Spleen (tissue), 11 donors: Measurements from ENCODE around the gene SSNA1. TPM values are rescaled to one million over a fixed set of nuclear protein-coding genes. Genes with fewer than 3 reads are reported as not detected.
A peak's percentile ranks its signal among the peaks of the same experiment; 100 is the strongest.

Experiments used
- DNase-seq: peaks from one replicate; pipeline ENCODE4 v3.0.0-alpha.2; 2020
- H3K27ac ChIP-seq, 8 donors: fragments of 200-600 bp; sonication (generic) in 7 of 8; 1 replicate in 4 of 8; 2 replicates in 4 of 8; pipeline versions ENCODE4 v1.5.0 to v1.8.0; 2016 to 2021; ENCODE audit warnings: inconsistent platforms in 4 of 8, mild to moderate bottlenecking in 4 of 8, moderate library complexity in 1 of 8
- H3K27me3 ChIP-seq, 7 donors: fragments of 200-600 bp; sonication (generic) in 6 of 7; replicated peaks in 1 of 7; 1 replicate in 4 of 7; 2 replicates in 3 of 7; pipeline versions ENCODE4 v1.5.0 to v1.8.0; 2016 to 2021; ENCODE audit warnings: inconsistent platforms in 3 of 7, mild to moderate bottlenecking in 1 of 7
- H3K36me3 ChIP-seq, 6 donors: fragments of 200-600 bp; sonication (generic) in 5 of 6; 1 replicate in 4 of 6; 2 replicates in 2 of 6; pipeline versions ENCODE4 v1.5.0 to v1.8.0; 2016 to 2021; ENCODE audit warnings: inconsistent platforms in 2 of 6
- H3K4me1 ChIP-seq, 6 donors: fragments of 200-600 bp; sonication (generic) in 5 of 6; 1 replicate in 3 of 6; 2 replicates in 3 of 6; pipeline versions ENCODE4 v1.5.0 to v1.8.0; 2016 to 2021; ENCODE audit warnings: inconsistent platforms in 3 of 6
- H3K4me3 ChIP-seq, 8 donors: fragments of 200-600 bp; sonication (generic) in 7 of 8; 1 replicate in 4 of 8; 2 replicates in 4 of 8; pipeline versions ENCODE4 v1.5.0 to v1.8.0; 2016 to 2021; ENCODE audit warnings: inconsistent platforms in 4 of 8, mild to moderate bottlenecking in 4 of 8, moderate library complexity in 2 of 8
- H3K9me3 ChIP-seq, 8 donors: fragments of 200-600 bp; sonication (generic) in 7 of 8; 1 replicate in 4 of 8; 2 replicates in 4 of 8; pipeline versions ENCODE4 v1.5.0 to v1.8.0; 2016 to 2021; ENCODE audit warnings: inconsistent platforms in 4 of 8
- CTCF ChIP-seq, 11 experiments: fragments of 200-600 bp in 7 of 11; fragments of 450-650 bp in 4 of 11; sonication (generic) in 4 of 11; IDR thresholded peaks in 8 of 11; conservative IDR thresholded peaks in 3 of 11; 1 replicate in 7 of 11; 2 replicates in 4 of 11; pipeline versions ENCODE4 v1.4.0 to v1.8.0; 2016 to 2021; ENCODE audit warnings: antibody characterized with exemption in 11 of 11, inconsistent platforms in 4 of 11, mild to moderate bottlenecking in 1 of 11
- POLR2A ChIP-seq, 3 donors: fragments of 450-650 bp; IDR thresholded peaks; one replicate each; pipeline ENCODE4 v1.5.1; 2017; ENCODE audit warnings: antibody characterized with exemption in 3 of 3, mild to moderate bottlenecking in 1 of 3
- POLR2AphosphoS5 ChIP-seq, 3 donors: sonication (generic); formaldehyde crosslinking; IDR thresholded peaks; one replicate each; pipeline ENCODE4 v1.5.1; 2017; ENCODE audit warnings: antibody characterized with exemption in 3 of 3
- WGBS, 5 donors: extraction: QIAGEN DNeasy Blood & Tissue Kit in 3 of 5; methylation state at CpG; one replicate each; pipeline versions ENCODE4 v1.1.5 to v1.1.7; 2013 to 2018; 5-methylcytosine and 5-hydroxymethylcytosine counted together
- intact Hi-C: fragments of 100-400 bp; cut with DNase I; formaldehyde crosslinking; loops from one replicate; pipeline ENCODE4 v1.15.0; 2023; ENCODE audit warnings: low total_unique reads
- polyA plus RNA-seq, 3 donors: library from polyadenylated mRNA; stranded (reverse); fragments of 200-250 nt; gene quantifications; one replicate each; pipeline ENCODE4 v1.2.1, GENCODE V29; 2013
- total RNA-seq, 7 donors: library from RNA; depleted of rRNA in 3 of 7; stranded (reverse); fragments of >200 nt in 3 of 7; fragmentation: NEBNext Ultra II Directional in 4 of 7; extraction: Animal tissue kit (Norgen Biotek cat#: 25700) in 4 of 7; gene quantifications; one replicate each; pipeline versions ENCODE4 v1.1.0 to v1.2.1, GENCODE V29; 2016 to 2021
- donor health status: healthy with polysubstance abuse.
- donor health status: DM: no; HTN: no; CAD: no; lungs with moderate emphysema.
- donor health status: DM: no; HTN: no; CAD: no.
- donor health status: Bipolar disorder and iron deficiency.
- donor health status: healthy.
- donor health status: DM: no; HTN: no; CAD: no.
- donor health status: DM: yes; HTN: yes; CAD: no.

SSNA1 gene
- total and polyA plus RNA-seq, 10 donors = 38.2 to 109 (median 48.0) TPM

GRCh38 chr9:137198902-137199283, 10.4 kb downstream of the SSNA1 start:
- H3K27ac ChIP-seq = no peak overlapping the region

GRCh38 chr9:137199411-137200121, 11.1 kb downstream of the SSNA1 start:
- H3K27ac ChIP-seq = peak overlapping the region in 1 of 8 donors; percentile 21
- no peaks in the 10 kb centered on the region for H3K9me3 ChIP-seq
- TF ChIP-seq POLR2AphosphoS5 (IDR thresholded peaks at IDR 0.05) (no peak), POLR2A (IDR thresholded peaks at IDR 0.05) (no peak), CTCF (IDR thresholded peaks at IDR 0.05 in 8 of 11, conservative IDR thresholded peaks at IDR 0.05 in 3 of 11) (no peak)
- H3K4me1 ChIP-seq = peaks cover 32 to 82% (median 62%) of the 10 kb centered on the region in 6 donors
- H3K27me3 ChIP-seq = peaks cover 0 to 9% (median 0%) of the 10 kb centered on the region in 7 donors
- H3K36me3 ChIP-seq = no peaks in the 10 kb centered on the region
- intact Hi-C loops = no loop called here
- DNase-seq = peak; percentile 86
- 25 to 39% (median 26%) methylated on average over 18 to 51 of the region's 51 CpGs for WGBS, 5 donors
- H3K4me3 ChIP-seq = peak overlapping the region in 7 of 8 donors; percentile 24 to 78 (median 58)

More at GRCh38 chr9:137198902-137199283, 10.4 kb downstream of the SSNA1 start:
- Histone ChIP-seq H3K36me3 (no peaks in the 10 kb centered on the region), H3K9me3 (no peaks in the 10 kb centered on the region), H3K4me1 (peaks cover 25 to 79% (median 55%) of the 10 kb centered on the region in 6 donors), H3K27me3 (peaks cover 0 to 9% (median 0%) of the 10 kb centered on the region in 7 donors), H3K4me3 (peak overlapping the region in 2 of 8 donors; percentile 58 to 78)
- 83 to 100% (median 86%) methylated on average over 1 to 11 of the region's 11 CpGs for WGBS, 5 donors
- intact Hi-C loops = no loop called here
- no peak for DNase-seq
- TF ChIP-seq POLR2A (IDR thresholded peaks at IDR 0.05) (no peak), POLR2AphosphoS5 (IDR thresholded peaks at IDR 0.05) (peak in 1 of 3 donors; percentile 7), CTCF (IDR thresholded peaks at IDR 0.05 in 8 of 11, conservative IDR thresholded peaks at IDR 0.05 in 3 of 11) (no peak)

- peak; percentile 99 for DNase-seq
- Histone ChIP-seq H3K27ac (peak within 1 kb of the TSS; percentile 82 to 95 (median 88)), H3K4me3 (peak within 1 kb of the TSS; percentile 58 to 78 (median 62)), H3K27me3 (peaks cover 0 to 9% (median 0%) of the 10 kb centered on the region in 7 donors), H3K36me3 (no peaks in the 10 kb centered on the region), H3K9me3 (no peaks in the 10 kb centered on the region), H3K4me1 (peaks cover 36 to 88% (median 67%) of the 10 kb centered on the region in 6 donors)
- TF ChIP-seq POLR2A (IDR thresholded peaks at IDR 0.05) (peak; percentile 50 to 83 (median 58)), CTCF (IDR thresholded peaks at IDR 0.05 in 8 of 11, conservative IDR thresholded peaks at IDR 0.05 in 3 of 11) (peak in 4 of 11 experiments; percentile 24 to 48 (median 34)), POLR2AphosphoS5 (IDR thresholded peaks at IDR 0.05) (peak; percentile 97 to 98 (median 98))
- intact Hi-C loops = no loop called here
- 0 to 1% (median 1%) methylated on average over 29 to 118 of the region's 118 CpGs for WGBS, 5 donors
These were observed 12.1 kb downstream of the SSNA1 start, which contains the start of gene TPRN for GRCh38 chr9:137200311-137201204. TSS of gene TPRN (minus strand) at chr9:137200741. CDS start at chr9:137200711, 30 bp downstream.
